Panc1 (cell line): ENCODE data around the gene SORCS1.

Experiments used
- CTCF ChIP-seq: fragments of 450-650 bp; IDR thresholded peaks from 2 replicates; pipeline ENCODE4 v1.5.1; 2017; ENCODE audit warnings: mild to moderate bottlenecking
- POLR2AphosphoS5 ChIP-seq: IDR thresholded peaks from 2 replicates; pipeline ENCODE4 v1.6.1; 2012; ENCODE audit warnings: mild to moderate bottlenecking, low read depth, low read length, moderate library complexity
- SIN3A ChIP-seq: IDR thresholded peaks from 2 replicates; pipeline ENCODE4 v1.6.1; 2012; ENCODE audit warnings: low read depth, mild to moderate bottlenecking, low read length, moderate library complexity, borderline replicate concordance; ENCODE audit not compliant: insufficient read depth
- TF ChIP-seq, protein P1 (sequence below), 2 experiments: IDR thresholded peaks; 2 replicates each; pipeline ENCODE4 v1.6.1; 2011 to 2012; ENCODE audit warnings: low read depth in 2 of 2, control low read depth in 1 of 2, low read length in 1 of 2, mild to moderate bottlenecking in 1 of 2, moderate library complexity in 1 of 2; ENCODE audit not compliant: insufficient read depth in 1 of 2

DNA sequence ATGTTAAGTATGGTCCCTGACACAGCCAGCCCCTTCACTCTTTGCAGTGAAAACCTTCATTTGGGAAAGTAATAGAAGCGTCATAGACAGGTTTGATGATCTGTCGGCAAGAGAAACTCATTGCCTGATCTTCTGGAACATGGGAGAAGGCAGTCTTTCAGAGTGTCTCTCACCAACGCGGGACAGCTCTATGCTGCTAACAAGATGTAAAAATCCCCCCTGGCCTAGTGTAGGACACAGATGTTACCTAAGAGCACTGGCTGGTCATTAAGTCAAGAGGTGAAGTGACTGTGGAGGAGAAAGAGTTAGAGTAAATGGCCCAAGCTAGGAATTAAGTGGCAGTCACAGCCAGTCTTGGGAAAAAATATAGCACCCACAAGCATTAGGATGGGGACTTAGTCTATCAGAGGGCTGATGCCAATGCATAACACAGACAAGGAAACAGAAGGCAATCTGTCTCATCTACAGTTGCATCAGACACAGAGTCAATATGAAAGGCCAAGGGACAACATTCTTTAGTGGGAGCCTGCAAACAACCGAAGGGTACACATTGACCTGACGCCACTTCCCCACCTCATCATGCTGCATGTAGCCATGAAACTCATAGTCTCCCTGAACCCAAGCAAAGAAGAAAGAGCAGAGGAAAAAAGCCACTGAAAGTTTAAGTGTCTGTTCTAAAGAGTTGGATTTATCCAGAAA is 69.5 kb downstream of the SORCS1 start:
- no peak for TF ChIP-seq CTCF
- no peak for TF ChIP-seq POLR2AphosphoS5
- TF ChIP-seq, protein P1, sequence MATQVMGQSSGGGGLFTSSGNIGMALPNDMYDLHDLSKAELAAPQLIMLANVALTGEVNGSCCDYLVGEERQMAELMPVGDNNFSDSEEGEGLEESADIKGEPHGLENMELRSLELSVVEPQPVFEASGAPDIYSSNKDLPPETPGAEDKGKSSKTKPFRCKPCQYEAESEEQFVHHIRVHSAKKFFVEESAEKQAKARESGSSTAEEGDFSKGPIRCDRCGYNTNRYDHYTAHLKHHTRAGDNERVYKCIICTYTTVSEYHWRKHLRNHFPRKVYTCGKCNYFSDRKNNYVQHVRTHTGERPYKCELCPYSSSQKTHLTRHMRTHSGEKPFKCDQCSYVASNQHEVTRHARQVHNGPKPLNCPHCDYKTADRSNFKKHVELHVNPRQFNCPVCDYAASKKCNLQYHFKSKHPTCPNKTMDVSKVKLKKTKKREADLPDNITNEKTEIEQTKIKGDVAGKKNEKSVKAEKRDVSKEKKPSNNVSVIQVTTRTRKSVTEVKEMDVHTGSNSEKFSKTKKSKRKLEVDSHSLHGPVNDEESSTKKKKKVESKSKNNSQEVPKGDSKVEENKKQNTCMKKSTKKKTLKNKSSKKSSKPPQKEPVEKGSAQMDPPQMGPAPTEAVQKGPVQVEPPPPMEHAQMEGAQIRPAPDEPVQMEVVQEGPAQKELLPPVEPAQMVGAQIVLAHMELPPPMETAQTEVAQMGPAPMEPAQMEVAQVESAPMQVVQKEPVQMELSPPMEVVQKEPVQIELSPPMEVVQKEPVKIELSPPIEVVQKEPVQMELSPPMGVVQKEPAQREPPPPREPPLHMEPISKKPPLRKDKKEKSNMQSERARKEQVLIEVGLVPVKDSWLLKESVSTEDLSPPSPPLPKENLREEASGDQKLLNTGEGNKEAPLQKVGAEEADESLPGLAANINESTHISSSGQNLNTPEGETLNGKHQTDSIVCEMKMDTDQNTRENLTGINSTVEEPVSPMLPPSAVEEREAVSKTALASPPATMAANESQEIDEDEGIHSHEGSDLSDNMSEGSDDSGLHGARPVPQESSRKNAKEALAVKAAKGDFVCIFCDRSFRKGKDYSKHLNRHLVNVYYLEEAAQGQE (IDR thresholded peaks at IDR 0.05; ENCODE audit: insufficient read depth in 1 of 2, low read depth in 2 of 2, low read length in 1 of 2): no peak
- TF ChIP-seq SIN3A: no peak
